Bronchial smooth muscle cell (primary cell): ENCODE measurements around the gene TMEM154. TPM values are rescaled to one million over a fixed set of nuclear protein-coding genes. Genes with fewer than 3 reads are reported as not detected.

Experiments used
- total RNA-seq: library from RNA; depleted of rRNA; stranded (reverse); fragments of >200 nt; gene quantifications from 2 replicates; pipeline ENCODE4 v1.2.1, GENCODE V29; 2014

TMEM154 gene
- total RNA-seq, result 0.77 and 2.7 TPM in 2 replicates

DNA sequence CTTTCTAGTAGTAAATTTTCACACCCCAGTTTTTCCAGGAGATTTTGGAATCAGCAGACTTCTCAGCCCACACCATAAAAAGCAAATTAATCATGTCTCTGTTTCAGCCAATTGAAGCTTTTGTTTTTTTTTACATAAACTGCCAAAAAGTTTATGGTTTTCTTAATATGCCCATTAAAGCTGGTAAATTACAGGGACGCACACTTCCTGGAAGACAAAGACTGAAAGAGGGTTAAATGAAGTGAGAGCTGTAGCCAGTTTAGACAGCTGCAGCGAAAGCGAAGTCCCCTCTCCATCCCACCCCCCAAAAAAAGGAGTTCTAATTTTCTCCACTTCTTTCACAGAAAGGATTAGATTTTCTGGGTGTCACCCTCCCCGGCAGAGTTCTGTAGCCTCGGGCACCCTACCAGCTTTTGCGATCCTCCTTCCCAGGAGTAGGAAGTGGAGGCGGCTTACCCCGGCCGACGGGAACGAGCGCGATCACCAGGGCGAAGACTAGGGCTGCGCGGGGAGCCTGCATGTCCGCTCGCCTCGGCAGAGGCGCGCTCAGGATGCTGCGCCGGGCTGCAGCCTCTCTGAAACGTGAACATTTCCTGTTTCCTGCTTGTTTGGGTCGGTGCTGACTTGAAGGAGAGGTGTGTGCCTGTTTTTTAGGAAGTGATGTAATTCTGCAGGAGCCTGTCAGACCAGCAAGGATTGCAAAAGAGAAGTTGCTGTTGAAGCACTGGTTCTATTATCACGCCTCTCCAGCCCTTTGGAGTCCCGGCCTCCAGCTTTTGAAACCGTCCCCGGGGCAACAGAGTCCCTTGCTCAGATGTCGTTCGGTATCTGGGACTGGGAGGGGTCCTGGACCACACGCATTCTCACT, at the start of gene TMEM154:
TMEM154 (minus strand) TSS at position 584 of the 868 bp plus-strand sequence; CDS start at position 520, 64 bp downstream.

Other genes starting within 250 kb of the TMEM154 start
- gene FBXW7, start 143.9 kb downstream of the TMEM154 start, total RNA-seq, result 62.9 and 150 TPM in 2 replicates
- 0.16 and 0.26 TPM in 2 replicates for gene TIGD4, start 99.7 kb upstream of the TMEM154 start, total RNA-seq
- gene ARFIP1, start 100.0 kb upstream of the TMEM154 start, total RNA-seq, result 21.8 and 40.7 TPM in 2 replicates